Gastroesophageal sphincter (tissue), 3 donors: ENCODE data around the gene TMEM272.

Experiments used
- EP300 ChIP-seq: sonication (generic); formaldehyde crosslinking; IDR thresholded peaks from one replicate; pipeline ENCODE4 v1.6.1; 2017; ENCODE audit warnings: antibody characterized with exemption, mild to moderate bottlenecking
- POLR2A ChIP-seq, 2 donors: fragments of 450-650 bp; IDR thresholded peaks; one replicate each; pipeline ENCODE4 v1.6.1; 2017; ENCODE audit warnings: antibody characterized with exemption in 2 of 2, mild to moderate bottlenecking in 2 of 2, moderate library complexity in 1 of 2
- TF ChIP-seq, protein P1 (sequence below), 4 experiments: fragments of 200-600 bp in 2 of 4; fragments of 450-650 bp in 2 of 4; sonication (generic) in 1 of 4; IDR thresholded peaks; one replicate each; pipeline ENCODE4 v1.5.1; 2017 to 2019; ENCODE audit warnings: antibody characterized with exemption in 4 of 4, mild to moderate bottlenecking in 2 of 4, moderate library complexity in 2 of 4

DNA sequence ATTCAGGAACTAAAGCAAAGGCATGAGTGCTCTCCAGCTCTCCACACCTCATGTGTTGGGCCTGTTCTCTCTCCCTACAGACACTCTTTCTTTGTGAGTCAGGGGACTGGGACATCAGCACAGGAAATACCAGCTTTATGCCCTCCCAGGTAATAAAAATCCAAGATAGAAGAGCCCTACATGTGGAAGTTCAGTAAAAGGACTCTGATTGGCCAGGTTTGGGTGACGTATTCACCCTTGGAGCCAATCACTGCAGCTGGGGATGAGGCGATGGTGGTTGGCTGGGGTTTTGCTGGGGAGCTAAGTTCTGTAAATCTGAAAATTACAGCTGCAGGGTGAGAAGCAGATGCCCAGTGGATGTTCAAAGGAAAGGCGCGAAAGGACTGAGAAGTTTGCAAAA lies 49.3 kb upstream of the TMEM272 start:
- TF ChIP-seq, protein P1, sequence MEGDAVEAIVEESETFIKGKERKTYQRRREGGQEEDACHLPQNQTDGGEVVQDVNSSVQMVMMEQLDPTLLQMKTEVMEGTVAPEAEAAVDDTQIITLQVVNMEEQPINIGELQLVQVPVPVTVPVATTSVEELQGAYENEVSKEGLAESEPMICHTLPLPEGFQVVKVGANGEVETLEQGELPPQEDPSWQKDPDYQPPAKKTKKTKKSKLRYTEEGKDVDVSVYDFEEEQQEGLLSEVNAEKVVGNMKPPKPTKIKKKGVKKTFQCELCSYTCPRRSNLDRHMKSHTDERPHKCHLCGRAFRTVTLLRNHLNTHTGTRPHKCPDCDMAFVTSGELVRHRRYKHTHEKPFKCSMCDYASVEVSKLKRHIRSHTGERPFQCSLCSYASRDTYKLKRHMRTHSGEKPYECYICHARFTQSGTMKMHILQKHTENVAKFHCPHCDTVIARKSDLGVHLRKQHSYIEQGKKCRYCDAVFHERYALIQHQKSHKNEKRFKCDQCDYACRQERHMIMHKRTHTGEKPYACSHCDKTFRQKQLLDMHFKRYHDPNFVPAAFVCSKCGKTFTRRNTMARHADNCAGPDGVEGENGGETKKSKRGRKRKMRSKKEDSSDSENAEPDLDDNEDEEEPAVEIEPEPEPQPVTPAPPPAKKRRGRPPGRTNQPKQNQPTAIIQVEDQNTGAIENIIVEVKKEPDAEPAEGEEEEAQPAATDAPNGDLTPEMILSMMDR (IDR thresholded peaks at IDR 0.05): no peak
- no peak for TF ChIP-seq EP300
- TF ChIP-seq POLR2A (IDR thresholded peaks at IDR 0.05): no peak
